PC-3 (cell line): Measurements from ENCODE around the gene PEX6. TPM values are rescaled to one million over a fixed set of nuclear protein-coding genes. Genes with fewer than 3 reads are reported as not detected.

Experiments
- ATAC-seq: fragments of 200-7000 bp; cut with Tn5 transposase; 2 replicates; pipeline ENCODE4 v1.9.1; 2020; ENCODE audit warnings: mild to moderate bottlenecking, moderate library complexity
- Bru-seq: library from RNA; stranded (reverse); fragments of 400-500 nt; gene quantifications from one replicate; lab custom pipeline; 2021; lab: Mats Ljungman, UMichigan
- BruChase-seq, 2 experiments: library from RNA; stranded (reverse); fragments of 400-500 nt; gene quantifications; one replicate each; lab custom pipeline; 2021; lab: Mats Ljungman, UMichigan
- BruUV-seq: library from RNA; stranded (reverse); fragments of 400-500 nt; replicated peaks from 2 replicates; lab custom pipeline; 2021; lab: Mats Ljungman, UMichigan
- CTCF ChIA-PET: fragments of 300-600 bp; sonication (Branson Sonifier 250); formaldehyde crosslinking; loops from one replicate; lab custom pipeline; 2022; ENCODE audit warnings: antibody characterized with exemption; lab: Charles Lee
- POLR2A ChIA-PET: fragments of 300-600 bp; sonication (Branson Sonifier 250); formaldehyde crosslinking; loops from one replicate; lab custom pipeline; 2022; ENCODE audit warnings: antibody characterized with exemption; ENCODE audit not compliant: unreplicated experiment; lab: Charles Lee
- DNase-seq: peaks from one replicate; pipeline ENCODE4 v3.0.0-alpha.2; 2015
- H2AFZ ChIP-seq: fragments of 300-600 bp; sonication (generic); 2 replicates; pipeline ENCODE4 v1.6.0; 2016; ENCODE audit warnings: antibody characterized with exemption, low read length
- H3F3A ChIP-seq: fragments of 300-600 bp; sonication (generic); one replicate; pipeline ENCODE4 v1.6.0; 2017; ENCODE audit warnings: antibody characterized with exemption, low read length, control low read depth, mild to moderate bottlenecking; ENCODE audit not compliant: unreplicated experiment
- H3K27ac ChIP-seq: fragments of 300-600 bp; sonication (generic); 2 replicates; pipeline ENCODE4 v1.5.1; 2016; ENCODE audit warnings: mild to moderate bottlenecking, low read length
- H3K27me3 ChIP-seq: fragments of 300-600 bp; sonication (generic); 2 replicates; pipeline ENCODE4 v1.6.1; 2016; ENCODE audit warnings: low read length, mixed read lengths
- H3K36me3 ChIP-seq: fragments of 300-600 bp; sonication (generic); 2 replicates; pipeline ENCODE4 v1.6.1; 2016; ENCODE audit warnings: low read depth, mixed run types, low read length, mixed read lengths
- H3K4me1 ChIP-seq: fragments of 300-600 bp; sonication (generic); 2 replicates; pipeline ENCODE4 v1.5.1; 2016; ENCODE audit warnings: low read length; ENCODE audit not compliant: insufficient read depth
- H3K4me2 ChIP-seq: fragments of 300-600 bp; sonication (generic); 2 replicates; pipeline ENCODE4 v1.6.0; 2016; ENCODE audit warnings: low read length
- H3K4me3 ChIP-seq: fragments of 300-600 bp; sonication (generic); 2 replicates; pipeline ENCODE4 v1.5.1; 2016; ENCODE audit warnings: mild to moderate bottlenecking, low read length, mixed read lengths
- H3K79me2 ChIP-seq: fragments of 300-600 bp; sonication (generic); 2 replicates; pipeline ENCODE4 v1.6.1; 2017; ENCODE audit warnings: low read length, mixed read lengths
- H3K9ac ChIP-seq: fragments of 300-600 bp; sonication (generic); 2 replicates; pipeline ENCODE4 v1.6.0; 2016; ENCODE audit warnings: mild to moderate bottlenecking, low read length
- H3K9me2 ChIP-seq: fragments of 300-600 bp; sonication (generic); replicated peaks from 2 replicates; pipeline ENCODE4 v1.6.1; 2016; ENCODE audit warnings: mixed run types, low read length, mixed read lengths
- H3K9me3 ChIP-seq: fragments of 300-600 bp; sonication (generic); 2 replicates; pipeline ENCODE4 v1.6.1; 2016; ENCODE audit warnings: low read length, mixed read lengths
- H4K20me1 ChIP-seq: fragments of 300-600 bp; sonication (generic); 2 replicates; pipeline ENCODE4 v1.6.1; 2016; ENCODE audit warnings: low read length, mixed read lengths
- CTCF ChIP-seq: fragments of 300-600 bp; sonication (generic); conservative IDR thresholded peaks from 2 replicates; pipeline ENCODE4 v1.5.1; 2017; ENCODE audit warnings: antibody characterized with exemption, low read depth, mild to moderate bottlenecking, low read length
- EZH2 ChIP-seq: fragments of 300-600 bp; sonication (generic); IDR thresholded peaks from one replicate; pipeline ENCODE4 v1.6.1; 2017; ENCODE audit warnings: antibody characterized with exemption, mild to moderate bottlenecking, low read length; ENCODE audit not compliant: unreplicated experiment
- EZH2phosphoT487 ChIP-seq: fragments of 300-600 bp; sonication (generic); IDR thresholded peaks from 2 replicates; pipeline ENCODE4 v1.6.1; 2018; ENCODE audit warnings: mild to moderate bottlenecking, antibody characterized with exemption, low read length, borderline replicate concordance
- intact Hi-C: fragments of 100-400 bp; cut with micrococcal nuclease; formaldehyde crosslinking; loops from 2 replicates; pipeline ENCODE4 v1.9.0; 2023
- long read RNA-seq: library from polyadenylated mRNA; unstranded; transcript quantifications from one replicate; pipeline ENCODE4 v2.0.0, GENCODE V29; 2021; ENCODE audit not compliant: unreplicated experiment
- total RNA-seq: library from RNA; depleted of rRNA; stranded (reverse); fragments of >200 nt; gene quantifications from 2 replicates; pipeline ENCODE4 v1.2.3, GENCODE V29; 2014; rRNA removed

The PEX6 gene
- total RNA-seq (35.9 and 40.8 TPM in 2 replicates), Bru-seq, nascent RNA (percentile 68 among the genes with signal in this experiment), BruChase-seq, experiment 1, labeled RNA remaining after a 6-hour chase (percentile 76 among the genes with signal in this experiment), BruChase-seq, experiment 2, labeled RNA remaining after a 2-hour chase (percentile 78 among the genes with signal in this experiment)
- long read RNA-seq, transcript PEX6-202 (17 exons, 3,478 nt), result major isoform, 83 of 135 reads
- long read RNA-seq, partial matches to known transcripts, result 24 of 135 reads
- long read RNA-seq, other reads (novel, unspliced or antisense), result 27 of 135 reads

- TF ChIP-seq CTCF, result no peak
- TF ChIP-seq EZH2, result no peak
- no peak for TF ChIP-seq EZH2phosphoT487
- H2AFZ ChIP-seq, result peak within 1 kb of the TSS; percentile 96
- H3K4me2 ChIP-seq, result peak within 1 kb of the TSS; percentile 95
- DNase-seq (peak; percentile 89), ATAC-seq (peak; percentile 85)
- BruUV-seq, result no TSS peak
- peak within 1 kb of the TSS; percentile 65 for H3K27ac ChIP-seq
- CTCF ChIA-PET, result interaction anchor here (0.5 kb wide), 1 partner anchor 71 kb away, joined by 3 read pairs; no protein-coding TSS in a partner anchor
- H3K9ac ChIP-seq, result peak within 1 kb of the TSS; percentile 91
- no peaks in the 10 kb centered on the region for H4K20me1 ChIP-seq
- no peaks in the 10 kb centered on the region for H3F3A ChIP-seq
- H3K4me3 ChIP-seq, result peak within 1 kb of the TSS; percentile 93
- H3K79me2 ChIP-seq, result peaks cover 42% of the 10 kb centered on the region
- H3K27me3 ChIP-seq, result no peaks in the 10 kb centered on the region
- peaks cover 18% of the 10 kb centered on the region for H3K4me1 ChIP-seq
- intact Hi-C loops, result no loop called here
- POLR2A ChIA-PET, result interaction anchor here (0.6 to 0.8 kb wide), 3 partner anchors 18 to 57 kb away, joined by 3 to 11 read pairs (median 6); partner anchors contain the start of gene KLHDC3
- H3K9me2 ChIP-seq, result no peaks in the 10 kb centered on the region
- no peaks in the 10 kb centered on the region for H3K9me3 ChIP-seq
- no peaks in the 10 kb centered on the region for H3K36me3 ChIP-seq
Observed at GRCh38 chr6:42978839-42979522, at the start of gene PEX6. PEX6 (minus strand) TSS chr6:42979181; CDS start chr6:42979150, 31 bp downstream.

- Histone ChIP-seq H3K9me3 (no peaks in the 10 kb centered on the region), H3K36me3 (peaks cover 47% of the 10 kb centered on the region), H3K9ac (no peak overlapping the region), H2AFZ (no peak overlapping the region), H3K79me2 (peaks cover 35% of the 10 kb centered on the region), H3K4me2 (no peak overlapping the region), H3K4me1 (peaks cover 5% of the 10 kb centered on the region; the same call in 1 of the 2 replicates), H3F3A (no peaks in the 10 kb centered on the region), H3K4me3 (no peak overlapping the region), H4K20me1 (no peaks in the 10 kb centered on the region), H3K27me3 (no peaks in the 10 kb centered on the region), H3K9me2 (no peaks in the 10 kb centered on the region), H3K27ac (no peak overlapping the region)
- intact Hi-C loops, result no loop called here
- ChIA-PET CTCF (no interaction called here), POLR2A (no interaction called here)
- ATAC-seq, result no peak
- no peak for TF ChIP-seq EZH2
- TF ChIP-seq CTCF, result no peak
- TF ChIP-seq EZH2phosphoT487, result no peak
- BruUV-seq, result no TSS peak
- no peak for DNase-seq
Observed at GRCh38 chr6:43026365-43026764, 47.4 kb upstream of the PEX6 start.
